Measurements from ENCODE around the gene PRDM16. TPM values are rescaled to one million over a fixed set of nuclear protein-coding genes. Genes with fewer than 3 reads are reported as not detected.

PRDM16 gene
- total and polyA plus RNA-seq, 2 experiments from 2014 or later, result 0.14 to 0.16 TPM

DNA sequence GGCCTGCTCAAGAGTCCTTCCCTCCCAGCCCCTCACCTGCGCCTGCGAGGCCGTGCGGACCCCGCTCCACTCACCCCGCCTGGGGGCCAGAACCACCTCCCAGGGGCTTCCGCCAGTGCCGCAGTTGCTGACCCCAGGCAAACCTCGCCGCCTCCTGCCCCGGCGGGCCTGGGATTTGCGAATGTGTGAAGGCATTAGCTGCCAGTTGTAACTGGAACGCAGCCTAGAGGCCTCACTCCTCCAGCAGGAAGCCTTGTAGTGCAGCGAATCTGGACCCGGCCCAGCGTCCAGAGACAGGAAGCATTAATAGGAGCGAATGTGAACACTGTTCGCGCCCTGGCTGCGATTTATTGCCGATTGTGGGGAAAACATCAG, 244.6 kb downstream of the PRDM16 start:
- H3K27me3 Mint-ChIP-seq (ENCODE audit: insufficient read depth, low read depth, poor library complexity), result peaks cover 41% of the 10 kb centered on the region
- Histone ChIP-seq H3K36me3 (ENCODE audit: insufficient read depth) (no peaks in the 10 kb centered on the region), H2AFZ (peak overlapping the region; percentile 69), H3K4me1 (ENCODE audit: insufficient read depth) (peaks cover 7% of the 10 kb centered on the region), H3K27ac (ENCODE audit: low read depth) (peak overlapping the region; percentile 63; the same call in 1 of the 2 replicates), H3K27me3 (ENCODE audit: insufficient read depth) (no peaks in the 10 kb centered on the region), H3K4me2 (no peak overlapping the region), H3K9me2 (ENCODE audit: insufficient read depth) (no peaks in the 10 kb centered on the region), H3K4me3 (no peak overlapping the region), H4K20me1 (replicated peaks; ENCODE audit: insufficient read depth) (no peaks in the 10 kb centered on the region), H3F3A (replicated peaks; ENCODE audit: low read depth) (no peaks in the 10 kb centered on the region), H3K79me2 (replicated peaks; ENCODE audit: insufficient read depth) (no peaks in the 10 kb centered on the region)
- no peaks in the 10 kb centered on the region for H3K9me3 Mint-ChIP-seq
- DNase-seq (ENCODE audit: low spot score) (no peak), ATAC-seq (peak; percentile 27)
- no peak for TF ChIP-seq NANOG (IDR thresholded peaks at IDR 0.05; ENCODE audit: borderline replicate concordance)
- no peak for TF ChIP-seq JUNB (IDR thresholded peaks at IDR 0.05; ENCODE audit: unreplicated experiment)
- TF ChIP-seq, protein P1, sequence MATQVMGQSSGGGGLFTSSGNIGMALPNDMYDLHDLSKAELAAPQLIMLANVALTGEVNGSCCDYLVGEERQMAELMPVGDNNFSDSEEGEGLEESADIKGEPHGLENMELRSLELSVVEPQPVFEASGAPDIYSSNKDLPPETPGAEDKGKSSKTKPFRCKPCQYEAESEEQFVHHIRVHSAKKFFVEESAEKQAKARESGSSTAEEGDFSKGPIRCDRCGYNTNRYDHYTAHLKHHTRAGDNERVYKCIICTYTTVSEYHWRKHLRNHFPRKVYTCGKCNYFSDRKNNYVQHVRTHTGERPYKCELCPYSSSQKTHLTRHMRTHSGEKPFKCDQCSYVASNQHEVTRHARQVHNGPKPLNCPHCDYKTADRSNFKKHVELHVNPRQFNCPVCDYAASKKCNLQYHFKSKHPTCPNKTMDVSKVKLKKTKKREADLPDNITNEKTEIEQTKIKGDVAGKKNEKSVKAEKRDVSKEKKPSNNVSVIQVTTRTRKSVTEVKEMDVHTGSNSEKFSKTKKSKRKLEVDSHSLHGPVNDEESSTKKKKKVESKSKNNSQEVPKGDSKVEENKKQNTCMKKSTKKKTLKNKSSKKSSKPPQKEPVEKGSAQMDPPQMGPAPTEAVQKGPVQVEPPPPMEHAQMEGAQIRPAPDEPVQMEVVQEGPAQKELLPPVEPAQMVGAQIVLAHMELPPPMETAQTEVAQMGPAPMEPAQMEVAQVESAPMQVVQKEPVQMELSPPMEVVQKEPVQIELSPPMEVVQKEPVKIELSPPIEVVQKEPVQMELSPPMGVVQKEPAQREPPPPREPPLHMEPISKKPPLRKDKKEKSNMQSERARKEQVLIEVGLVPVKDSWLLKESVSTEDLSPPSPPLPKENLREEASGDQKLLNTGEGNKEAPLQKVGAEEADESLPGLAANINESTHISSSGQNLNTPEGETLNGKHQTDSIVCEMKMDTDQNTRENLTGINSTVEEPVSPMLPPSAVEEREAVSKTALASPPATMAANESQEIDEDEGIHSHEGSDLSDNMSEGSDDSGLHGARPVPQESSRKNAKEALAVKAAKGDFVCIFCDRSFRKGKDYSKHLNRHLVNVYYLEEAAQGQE (IDR thresholded peaks at IDR 0.05; ENCODE audit: unreplicated experiment), result no peak
- TF ChIP-seq STAT1 (IDR thresholded peaks at IDR 0.05; ENCODE audit: unreplicated experiment), result no peak
- peaks cover 39% of the 10 kb centered on the region for H3K4me1 Mint-ChIP-seq
- no peak overlapping the region for H3K27ac Mint-ChIP-seq
- H3K36me3 Mint-ChIP-seq (ENCODE audit: low read depth), result no peaks in the 10 kb centered on the region
- H3K4me3 Mint-ChIP-seq, result no peak overlapping the region

DNA sequence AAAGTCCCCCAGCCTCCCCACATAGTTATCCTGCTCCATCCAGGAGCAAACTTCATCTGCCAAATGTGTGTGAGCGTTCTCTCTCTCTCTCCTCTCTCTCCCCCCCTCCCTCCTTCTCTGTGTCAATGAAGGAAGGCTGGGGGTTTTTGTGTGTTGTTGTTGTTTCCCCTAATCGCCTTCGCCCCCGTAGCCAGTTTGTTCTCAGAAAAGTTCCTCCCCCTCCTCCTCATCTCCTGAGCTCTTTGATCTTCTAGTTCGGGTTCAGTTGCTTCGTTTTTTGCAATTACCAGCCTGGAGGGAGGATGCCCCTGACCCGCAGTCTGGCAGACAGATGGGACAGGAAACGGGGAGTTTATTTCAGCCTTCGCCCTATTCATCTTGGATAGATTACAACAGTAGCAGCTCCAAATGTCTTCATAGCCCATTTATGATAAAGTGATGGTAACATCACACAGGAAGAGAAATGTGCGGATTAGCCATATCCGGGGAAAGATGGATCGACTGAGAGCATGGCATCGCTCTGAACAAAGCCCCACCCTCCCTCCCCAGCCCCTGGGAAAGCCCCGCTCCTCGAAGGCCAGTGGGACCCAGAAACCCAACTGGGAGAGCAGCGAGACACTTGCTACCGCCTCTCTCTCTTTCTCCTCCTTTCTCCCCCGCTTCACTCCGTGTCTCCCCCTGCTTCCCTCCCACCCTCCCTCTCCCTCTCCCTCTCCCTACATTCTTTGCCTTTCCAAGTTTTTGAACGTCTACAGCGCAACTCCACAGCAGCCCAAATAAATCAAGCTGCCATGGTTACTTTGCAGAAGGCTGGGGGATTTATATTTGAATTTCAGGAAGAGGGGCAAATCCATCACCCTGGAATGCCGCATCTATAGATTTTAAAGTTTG, 245.7 kb downstream of the PRDM16 start:
- no peak for TF ChIP-seq STAT1 (IDR thresholded peaks at IDR 0.05; ENCODE audit: unreplicated experiment)
- TF ChIP-seq, protein P2, sequence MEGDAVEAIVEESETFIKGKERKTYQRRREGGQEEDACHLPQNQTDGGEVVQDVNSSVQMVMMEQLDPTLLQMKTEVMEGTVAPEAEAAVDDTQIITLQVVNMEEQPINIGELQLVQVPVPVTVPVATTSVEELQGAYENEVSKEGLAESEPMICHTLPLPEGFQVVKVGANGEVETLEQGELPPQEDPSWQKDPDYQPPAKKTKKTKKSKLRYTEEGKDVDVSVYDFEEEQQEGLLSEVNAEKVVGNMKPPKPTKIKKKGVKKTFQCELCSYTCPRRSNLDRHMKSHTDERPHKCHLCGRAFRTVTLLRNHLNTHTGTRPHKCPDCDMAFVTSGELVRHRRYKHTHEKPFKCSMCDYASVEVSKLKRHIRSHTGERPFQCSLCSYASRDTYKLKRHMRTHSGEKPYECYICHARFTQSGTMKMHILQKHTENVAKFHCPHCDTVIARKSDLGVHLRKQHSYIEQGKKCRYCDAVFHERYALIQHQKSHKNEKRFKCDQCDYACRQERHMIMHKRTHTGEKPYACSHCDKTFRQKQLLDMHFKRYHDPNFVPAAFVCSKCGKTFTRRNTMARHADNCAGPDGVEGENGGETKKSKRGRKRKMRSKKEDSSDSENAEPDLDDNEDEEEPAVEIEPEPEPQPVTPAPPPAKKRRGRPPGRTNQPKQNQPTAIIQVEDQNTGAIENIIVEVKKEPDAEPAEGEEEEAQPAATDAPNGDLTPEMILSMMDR (conservative IDR thresholded peaks at IDR 0.05; ENCODE audit: low read depth in 2 of 2), result no peak
- Histone ChIP-seq H3K36me3 (ENCODE audit: insufficient read depth) (no peaks in the 10 kb centered on the region), H3K4me2 (no peak overlapping the region), H3K27me3 (ENCODE audit: insufficient read depth) (no peaks in the 10 kb centered on the region), H4K20me1 (replicated peaks; ENCODE audit: insufficient read depth) (no peaks in the 10 kb centered on the region), H3K79me2 (replicated peaks; ENCODE audit: insufficient read depth) (no peaks in the 10 kb centered on the region), H3F3A (replicated peaks; ENCODE audit: low read depth) (no peaks in the 10 kb centered on the region), H3K9me2 (ENCODE audit: insufficient read depth) (no peaks in the 10 kb centered on the region), H3K4me1 (ENCODE audit: insufficient read depth) (peaks cover 7% of the 10 kb centered on the region), H3K4me3 (no peak overlapping the region), H3K27ac (ENCODE audit: low read depth) (no peak overlapping the region), H2AFZ (0 out of 2 replicates have a peak overlapping the region, but pooled peaks have one; percentile 56)
- ATAC-seq, result no peak
- H3K4me1 Mint-ChIP-seq, result peaks cover 39% of the 10 kb centered on the region
- no peak overlapping the region for H3K27ac Mint-ChIP-seq
- H3K4me3 Mint-ChIP-seq, result peak overlapping the region; percentile 25; the same call in 2 of the 3 replicates
- no peak for DNase-seq (ENCODE audit: low spot score)
- H3K9me3 Mint-ChIP-seq, result no peaks in the 10 kb centered on the region
- H3K36me3 Mint-ChIP-seq (ENCODE audit: low read depth), result no peaks in the 10 kb centered on the region
- peaks cover 41% of the 10 kb centered on the region for H3K27me3 Mint-ChIP-seq (ENCODE audit: insufficient read depth, low read depth, poor library complexity)

All from GM23338 (cell line).